Measurements from ENCODE around the gene LDLRAD3.

DNA sequence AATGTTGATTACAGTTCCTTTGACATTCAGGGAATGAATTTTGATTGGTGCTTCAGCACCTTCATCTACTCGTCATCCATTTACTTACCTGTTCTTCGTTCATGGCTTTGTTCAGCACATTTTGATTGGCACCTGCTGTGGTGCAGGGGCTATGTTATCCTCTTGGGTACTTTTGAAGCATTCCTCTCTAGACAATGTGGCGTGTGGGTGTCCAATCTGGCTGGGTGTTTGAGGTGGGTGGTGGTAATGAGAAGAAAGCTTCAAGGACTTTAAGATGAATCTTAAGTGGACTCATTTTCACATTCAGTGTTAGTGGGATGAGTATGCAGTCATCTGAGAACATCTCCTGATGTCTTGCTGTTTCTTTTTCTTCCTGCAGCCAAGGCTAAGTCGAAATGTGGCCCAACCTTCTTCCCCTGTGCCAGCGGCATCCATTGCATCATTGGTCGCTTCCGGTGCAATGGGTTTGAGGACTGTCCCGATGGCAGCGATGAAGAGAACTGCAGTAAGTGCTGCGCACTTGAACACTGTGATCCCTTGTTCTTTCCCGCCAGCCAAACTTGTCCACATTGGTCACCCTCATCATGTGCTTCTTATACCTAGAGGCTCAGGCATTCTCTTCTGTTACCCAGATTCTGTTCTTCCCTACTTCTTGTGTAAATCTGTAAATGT lies 137.5 kb downstream of the LDLRAD3 start:
- TF ChIP-seq, protein P1, sequence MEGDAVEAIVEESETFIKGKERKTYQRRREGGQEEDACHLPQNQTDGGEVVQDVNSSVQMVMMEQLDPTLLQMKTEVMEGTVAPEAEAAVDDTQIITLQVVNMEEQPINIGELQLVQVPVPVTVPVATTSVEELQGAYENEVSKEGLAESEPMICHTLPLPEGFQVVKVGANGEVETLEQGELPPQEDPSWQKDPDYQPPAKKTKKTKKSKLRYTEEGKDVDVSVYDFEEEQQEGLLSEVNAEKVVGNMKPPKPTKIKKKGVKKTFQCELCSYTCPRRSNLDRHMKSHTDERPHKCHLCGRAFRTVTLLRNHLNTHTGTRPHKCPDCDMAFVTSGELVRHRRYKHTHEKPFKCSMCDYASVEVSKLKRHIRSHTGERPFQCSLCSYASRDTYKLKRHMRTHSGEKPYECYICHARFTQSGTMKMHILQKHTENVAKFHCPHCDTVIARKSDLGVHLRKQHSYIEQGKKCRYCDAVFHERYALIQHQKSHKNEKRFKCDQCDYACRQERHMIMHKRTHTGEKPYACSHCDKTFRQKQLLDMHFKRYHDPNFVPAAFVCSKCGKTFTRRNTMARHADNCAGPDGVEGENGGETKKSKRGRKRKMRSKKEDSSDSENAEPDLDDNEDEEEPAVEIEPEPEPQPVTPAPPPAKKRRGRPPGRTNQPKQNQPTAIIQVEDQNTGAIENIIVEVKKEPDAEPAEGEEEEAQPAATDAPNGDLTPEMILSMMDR (IDR thresholded peaks at IDR 0.05), result no peak
- no peak for TF ChIP-seq POLR2A (IDR thresholded peaks at IDR 0.05)
